Measurements from ENCODE around the gene STIM1.

Gene STIM1

GRCh38 chr11:3916962-3917361 is 61.5 kb downstream of the STIM1 start:
- DNase-seq (ENCODE audit: low read depth) = no peak

- DNase-seq (ENCODE audit: low read depth) = peak; percentile 52
Observed at GRCh38 chr11:3920148-3920852, 64.8 kb downstream of the STIM1 start.

GRCh38 chr11:3922056-3922455 is 66.6 kb downstream of the STIM1 start:
- DNase-seq (ENCODE audit: low read depth) = no peak

GRCh38 chr11:3925513-3925912 is 70.0 kb downstream of the STIM1 start:
- DNase-seq (ENCODE audit: low read depth) = no peak

GRCh38 chr11:3926458-3927095 is 71.1 kb downstream of the STIM1 start:
- DNase-seq (ENCODE audit: low read depth) = no peak

GRCh38 chr11:3927129-3927796 is 71.8 kb downstream of the STIM1 start:
- DNase-seq (ENCODE audit: low read depth) = no peak

- no peak for DNase-seq (ENCODE audit: low read depth)
Observed at GRCh38 chr11:3929232-3929631, 73.8 kb downstream of the STIM1 start.

GRCh38 chr11:3929649-3930048 is 74.2 kb downstream of the STIM1 start:
- DNase-seq (ENCODE audit: low read depth) = no peak

GRCh38 chr11:3932698-3933097 is 77.2 kb downstream of the STIM1 start:
- no peak for DNase-seq (ENCODE audit: low read depth)

- no peak for DNase-seq (ENCODE audit: low read depth)
Observed at GRCh38 chr11:3933165-3933628, 77.7 kb downstream of the STIM1 start.

- no peak for DNase-seq (ENCODE audit: low read depth)
Observed at GRCh38 chr11:3934658-3935057, 79.2 kb downstream of the STIM1 start.

GRCh38 chr11:3936517-3936916 is 81.1 kb downstream of the STIM1 start:
- no peak for DNase-seq (ENCODE audit: low read depth)

GRCh38 chr11:3939211-3939610 is 83.7 kb downstream of the STIM1 start:
- DNase-seq (ENCODE audit: low read depth) = no peak

GRCh38 chr11:3939651-3940190 is 84.3 kb downstream of the STIM1 start:
- DNase-seq (ENCODE audit: low read depth) = no peak

GRCh38 chr11:3942160-3942955 is 86.9 kb downstream of the STIM1 start:
- DNase-seq (ENCODE audit: low read depth) = no peak

GRCh38 chr11:3942956-3943497 is 87.6 kb downstream of the STIM1 start:
- DNase-seq (ENCODE audit: low read depth) = no peak

GRCh38 chr11:3944198-3944597 is 88.7 kb downstream of the STIM1 start:
- no peak for DNase-seq (ENCODE audit: low read depth)

- no peak for DNase-seq (ENCODE audit: low read depth)
Observed at GRCh38 chr11:3946455-3947017, 91.1 kb downstream of the STIM1 start.

GRCh38 chr11:3947061-3947460 is 91.6 kb downstream of the STIM1 start:
- peak; percentile 20 for DNase-seq (ENCODE audit: low read depth)

- DNase-seq (ENCODE audit: low read depth) = no peak
Observed at GRCh38 chr11:3949125-3949524, 93.7 kb downstream of the STIM1 start.

- no peak for DNase-seq (ENCODE audit: low read depth)
Observed at GRCh38 chr11:3950996-3951660, 95.7 kb downstream of the STIM1 start.

All from stimulated activated CD8-positive, alpha-beta memory T cell treated with anti-CD3 and anti-CD28 coated beads, Interleukin-12 subunit alpha, Interleukin-12 subunit beta, amount 100 ng/mL, for 4 hours (primary cell).